ENCODE measurements around the gene CREB3L1. TPM values are rescaled to one million over a fixed set of nuclear protein-coding genes. Genes with fewer than 3 reads are reported as not detected.

Gene CREB3L1
- total and polyA plus RNA-seq, 2 of the 13 experiments (the other 11 are each of a cell fraction or from before 2014, with no cell fraction given), result not detected

GRCh38 chr11:46295312-46296058 is 18.0 kb downstream of the CREB3L1 start (continued):
- no peak for TF ChIP-seq ZNF430 (CRISPR knock-in tag; IDR thresholded peaks at IDR 0.05)
- no peak for TF ChIP-seq ZNF841 (CRISPR knock-in tag; IDR thresholded peaks at IDR 0.05; ENCODE audit: borderline replicate concordance)
- peak; percentile 86 for TF ChIP-seq NFYB (CRISPR knock-in tag; IDR thresholded peaks at IDR 0.05)
- TF ChIP-seq HDAC1 (CRISPR knock-in tag; IDR thresholded peaks at IDR 0.05), result 0 out of 2 replicates have a peak, but pooled peaks have one; percentile 31
- no peak for TF ChIP-seq ADNP (CRISPR knock-in tag; IDR thresholded peaks at IDR 0.05)
- TF ChIP-seq KDM5B (CRISPR knock-in tag; IDR thresholded peaks at IDR 0.05; ENCODE audit: borderline replicate concordance), result peak; percentile 85
- TF ChIP-seq MXD1 (CRISPR knock-in tag; IDR thresholded peaks at IDR 0.05), result peak; percentile 70
- peak; percentile 82 for TF ChIP-seq NFYC (CRISPR knock-in tag; IDR thresholded peaks at IDR 0.05)
- no peak for TF ChIP-seq ZC3H13 (CRISPR knock-in tag; IDR thresholded peaks at IDR 0.05)
- TF ChIP-seq JARID2 (CRISPR knock-in tag; IDR thresholded peaks at IDR 0.05; ENCODE audit: insufficient replicate concordance), result no peak
- no peak for TF ChIP-seq ZBTB46 (CRISPR knock-in tag; IDR thresholded peaks at IDR 0.05; ENCODE audit: borderline replicate concordance)
- TF ChIP-seq SALL1 (CRISPR knock-in tag; IDR thresholded peaks at IDR 0.05), result peak; percentile 69
- no peak for TF ChIP-seq ZNF816 (CRISPR knock-in tag; IDR thresholded peaks at IDR 0.05; ENCODE audit: borderline replicate concordance)
- no peak for TF ChIP-seq ZEB1 (IDR thresholded peaks at IDR 0.05; ENCODE audit: insufficient replicate concordance, low read depth)
- TF ChIP-seq ZNF33B (CRISPR knock-in tag; IDR thresholded peaks at IDR 0.05), result peak; percentile 50; the same call in 1 of the 2 replicates
- TF ChIP-seq TP53 (CRISPR knock-in tag; conservative IDR thresholded peaks at IDR 0.05), result no peak
- TF ChIP-seq THAP11 (CRISPR knock-in tag; IDR thresholded peaks at IDR 0.05), result 0 out of 2 replicates have a peak, but pooled peaks have one; percentile 14
- no peak for TF ChIP-seq ATF7-NPFF (CRISPR knock-in tag; IDR thresholded peaks at IDR 0.05; ENCODE audit: low read depth)
- TF ChIP-seq TFDP1 (CRISPR knock-in tag; IDR thresholded peaks at IDR 0.05; ENCODE audit: borderline replicate concordance), result peak; percentile 73; the same call in 1 of the 2 replicates
- peak; percentile 43 for TF ChIP-seq RBM39 (IDR thresholded peaks at IDR 0.05; ENCODE audit: low read depth, low read length, poor library complexity, severe bottlenecking)
- TF ChIP-seq PAXIP1 (CRISPR knock-in tag; conservative IDR thresholded peaks at IDR 0.05), result no peak
- TF ChIP-seq MAX (IDR thresholded peaks at IDR 0.05), result peak; percentile 84
- peak; percentile 44; the same call in 1 of the 2 replicates for TF ChIP-seq ZNF343 (CRISPR knock-in tag; IDR thresholded peaks at IDR 0.05)
